KMS-11 (cell line): Measurements from ENCODE around the gene MCEMP1.
"Not testable (repeated sequence)": the region's sequence is repeated elsewhere in the genome, so short reads cannot be mapped to it uniquely, and the experiment has no call there.

ENCODE experiments used
- H2AFZ ChIP-seq: fragments of 200-600 bp; sonication (generic); 2 replicates; pipeline ENCODE4 v1.6.1; 2016; ENCODE audit warnings: antibody characterized with exemption, mixed run types, low read depth
- H3K27ac ChIP-seq: fragments of 200-600 bp; sonication (generic); 2 replicates; pipeline ENCODE4 v1.6.1; 2016; ENCODE audit warnings: mild to moderate bottlenecking, mixed run types
- H3K27me3 ChIP-seq: fragments of 200-600 bp; sonication (generic); 2 replicates; pipeline ENCODE4 v1.6.1; 2017; ENCODE audit warnings: mild to moderate bottlenecking, low read depth, mixed run types, moderate library complexity; ENCODE audit not compliant: insufficient read depth
- H3K36me3 ChIP-seq: fragments of 200-600 bp; sonication (generic); 2 replicates; pipeline ENCODE4 v1.6.1; 2017; ENCODE audit warnings: mild to moderate bottlenecking, mixed run types; ENCODE audit not compliant: insufficient read depth
- H3K4me1 ChIP-seq: fragments of 200-600 bp; sonication (generic); 2 replicates; pipeline ENCODE4 v1.6.1; 2016; ENCODE audit warnings: mild to moderate bottlenecking, low read depth, mixed run types; ENCODE audit not compliant: poor library complexity, severe bottlenecking
- H3K4me2 ChIP-seq: fragments of 200-600 bp; sonication (generic); 2 replicates; pipeline ENCODE4 v1.7.0; 2016; ENCODE audit warnings: mild to moderate bottlenecking, mixed run types
- H3K4me3 ChIP-seq: fragments of 200-600 bp; sonication (generic); IDR thresholded peaks from 2 replicates; pipeline ENCODE4 v1.6.1; 2017; ENCODE audit warnings: low read depth, low read length, mixed read lengths; ENCODE audit not compliant: insufficient read depth
- H3K79me2 ChIP-seq: fragments of 200-600 bp; sonication (generic); 2 replicates; pipeline ENCODE4 v1.6.1; 2016; ENCODE audit warnings: low read depth, mixed run types; ENCODE audit not compliant: insufficient read depth
- H3K9ac ChIP-seq: fragments of 200-600 bp; sonication (generic); 2 replicates; pipeline ENCODE4 v1.6.1; 2016; ENCODE audit warnings: mild to moderate bottlenecking, mixed run types
- H4K20me1 ChIP-seq: fragments of 200-600 bp; sonication (generic); 2 replicates; pipeline ENCODE4 v1.6.1; 2016; ENCODE audit warnings: mild to moderate bottlenecking, mixed run types; ENCODE audit not compliant: insufficient read depth
- CTCF ChIP-seq: fragments of 200-600 bp; sonication (generic); conservative IDR thresholded peaks from 2 replicates; pipeline ENCODE4 v1.6.1; 2017; ENCODE audit warnings: low read depth, mild to moderate bottlenecking, antibody characterized with exemption, low read length, moderate library complexity, mixed read lengths

MCEMP1 gene

GRCh38 chr19:7643031-7643415 lies 33.9 kb upstream of the MCEMP1 start:
- Histone ChIP-seq H2AFZ (no peak overlapping the region), H3K27me3 (no peaks in the 10 kb centered on the region), H4K20me1 (no peaks in the 10 kb centered on the region), H3K79me2 (no peaks in the 10 kb centered on the region), H3K4me2 (no peak overlapping the region), H3K9ac (no peak overlapping the region), H3K36me3 (no peaks in the 10 kb centered on the region), H3K4me1 (no peaks in the 10 kb centered on the region), H3K4me3 (no peak overlapping the region), H3K27ac (no peak overlapping the region)
- TF ChIP-seq CTCF: no peak

GRCh38 chr19:7643629-7644549 lies 33.0 kb upstream of the MCEMP1 start:
- not testable (repeated sequence) for H3K27me3 ChIP-seq, H3K4me3 ChIP-seq, H4K20me1 ChIP-seq, H2AFZ ChIP-seq, H3K4me2 ChIP-seq, H3K4me1 ChIP-seq, H3K9ac ChIP-seq, H3K36me3 ChIP-seq, H3K27ac ChIP-seq, H3K79me2 ChIP-seq

- Histone ChIP-seq H3K4me2 (no peak overlapping the region), H3K9ac (no peak overlapping the region), H3K4me3 (no peak overlapping the region), H2AFZ (no peak overlapping the region), H3K79me2 (no peaks in the 10 kb centered on the region), H3K27ac (no peak overlapping the region), H3K36me3 (no peaks in the 10 kb centered on the region), H3K4me1 (no peaks in the 10 kb centered on the region), H3K27me3 (no peaks in the 10 kb centered on the region), H4K20me1 (no peaks in the 10 kb centered on the region)
- TF ChIP-seq CTCF: no peak
Measured at GRCh38 chr19:7644550-7644877, 32.4 kb upstream of the MCEMP1 start.

- no peak for TF ChIP-seq CTCF
- Histone ChIP-seq H3K36me3 (no peaks in the 10 kb centered on the region), H4K20me1 (no peaks in the 10 kb centered on the region), H3K79me2 (no peaks in the 10 kb centered on the region), H3K4me3 (no peak overlapping the region), H3K27me3 (no peaks in the 10 kb centered on the region), H3K9ac (no peak overlapping the region), H3K27ac (no peak overlapping the region), H3K4me2 (no peak overlapping the region), H2AFZ (no peak overlapping the region), H3K4me1 (no peaks in the 10 kb centered on the region)
Measured at GRCh38 chr19:7645163-7645562, 31.7 kb upstream of the MCEMP1 start.

GRCh38 chr19:7645656-7646425 lies 31.0 kb upstream of the MCEMP1 start:
- no peaks in the 10 kb centered on the region for H4K20me1 ChIP-seq
- no peak for TF ChIP-seq CTCF
- H3K4me2 ChIP-seq: no peak overlapping the region
- H3K36me3 ChIP-seq: no peaks in the 10 kb centered on the region
- no peak overlapping the region for H3K27ac ChIP-seq
- H3K4me3 ChIP-seq: no peak overlapping the region
- no peak overlapping the region for H2AFZ ChIP-seq
- H3K27me3 ChIP-seq: peaks cover under 1% of the 10 kb centered on the region; the same call in 1 of the 2 replicates
- no peaks in the 10 kb centered on the region for H3K4me1 ChIP-seq
- H3K79me2 ChIP-seq: no peaks in the 10 kb centered on the region
- H3K9ac ChIP-seq: no peak overlapping the region
